IPS DF 19.7 (cell line): ENCODE measurements around the gene TNFRSF18.

Experiments used
- DNase-seq: peaks from one replicate; pipeline ENCODE4 v3.0.0-alpha.2; 2013; ENCODE audit warnings: low read depth, low spot score

Gene TNFRSF18

DNA sequence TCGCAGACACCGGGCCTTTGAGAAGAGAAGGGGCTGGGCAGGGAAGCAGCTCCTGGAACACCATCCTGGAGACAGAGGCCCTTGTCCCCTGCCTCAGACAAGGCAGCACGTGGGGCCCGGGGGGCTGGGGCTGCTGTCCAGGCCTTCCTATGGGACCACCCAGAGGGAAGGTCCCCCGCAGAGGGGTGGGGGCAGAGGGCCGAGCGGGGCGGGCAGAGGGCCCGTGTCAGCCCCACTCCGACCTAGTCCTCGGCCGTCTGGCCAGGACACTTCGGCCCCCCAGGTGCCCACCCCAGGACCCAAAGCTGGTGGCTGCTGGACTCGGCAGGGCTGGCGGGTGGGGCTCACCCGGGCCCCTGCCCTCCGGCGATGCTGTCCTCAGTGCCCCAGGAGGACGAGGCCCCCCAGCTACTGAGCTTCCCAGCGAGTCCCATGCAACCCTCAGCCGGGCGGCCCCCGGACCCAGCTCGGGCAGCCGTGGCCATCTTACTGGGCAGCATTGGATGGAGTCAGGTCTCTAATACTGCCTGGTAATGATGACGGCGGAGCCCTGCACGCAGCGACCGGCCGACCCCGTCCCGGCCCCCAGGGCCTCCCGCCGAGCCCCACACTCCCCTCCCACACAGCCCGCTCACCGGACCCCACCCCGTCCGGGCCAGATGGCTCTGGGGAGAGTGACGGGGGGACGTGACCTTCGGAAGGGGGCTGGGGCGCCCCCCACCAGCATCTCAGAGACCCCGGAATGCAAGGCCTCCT, 39.6 kb downstream of the TNFRSF18 start:
- no peak for DNase-seq

DNA sequence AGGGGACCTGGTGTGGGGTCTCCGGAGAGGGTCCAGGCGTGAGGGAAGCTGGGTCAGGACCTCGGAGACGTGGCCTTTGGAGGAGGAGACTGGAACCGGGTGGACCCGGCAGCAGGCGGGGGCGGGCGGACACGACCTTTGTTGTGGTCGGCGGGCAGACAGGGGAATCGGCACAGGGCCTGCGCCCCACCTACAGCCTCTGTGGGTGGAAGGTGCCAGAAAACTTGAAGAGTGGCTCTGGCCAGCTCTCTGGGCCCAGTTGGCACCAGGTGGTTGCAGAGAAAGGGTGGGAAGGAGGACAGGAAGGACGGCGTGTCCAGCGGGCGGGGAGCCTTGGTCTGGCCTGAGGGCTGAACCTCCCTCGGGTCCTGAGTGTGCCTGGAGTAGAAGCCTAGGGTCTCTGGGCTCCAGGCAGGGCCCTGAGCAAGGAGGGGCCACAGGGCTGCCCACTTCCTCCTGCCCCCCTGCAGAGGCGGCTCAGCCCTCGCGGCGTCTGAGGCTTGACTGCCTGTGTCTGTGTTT, 40.4 kb downstream of the TNFRSF18 start:
- DNase-seq, result no peak

- no peak for DNase-seq
These were observed 40.9 kb downstream of the TNFRSF18 start for GRCh38 chr1:1165485-1165884.

GRCh38 chr1:1164701-1165451, 41.5 kb downstream of the TNFRSF18 start:
- no peak for DNase-seq

DNA sequence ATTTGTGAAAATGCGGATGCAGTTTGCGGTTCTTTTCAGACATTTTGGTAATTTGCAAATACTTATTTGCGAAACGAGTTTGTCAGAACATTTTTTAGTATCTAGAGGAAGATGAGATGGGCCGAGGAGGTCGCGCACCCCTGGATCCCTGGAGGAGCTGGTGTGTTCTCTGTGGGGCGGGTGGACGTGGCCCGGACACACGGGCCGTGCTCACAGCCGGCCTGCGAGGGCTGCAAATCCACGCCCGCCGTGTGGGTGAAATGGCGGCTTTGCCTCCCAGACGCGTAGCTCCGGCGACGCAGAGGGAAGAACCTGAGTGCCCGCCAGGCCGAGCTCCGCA, 42.1 kb downstream of the TNFRSF18 start:
- no peak for DNase-seq

DNA sequence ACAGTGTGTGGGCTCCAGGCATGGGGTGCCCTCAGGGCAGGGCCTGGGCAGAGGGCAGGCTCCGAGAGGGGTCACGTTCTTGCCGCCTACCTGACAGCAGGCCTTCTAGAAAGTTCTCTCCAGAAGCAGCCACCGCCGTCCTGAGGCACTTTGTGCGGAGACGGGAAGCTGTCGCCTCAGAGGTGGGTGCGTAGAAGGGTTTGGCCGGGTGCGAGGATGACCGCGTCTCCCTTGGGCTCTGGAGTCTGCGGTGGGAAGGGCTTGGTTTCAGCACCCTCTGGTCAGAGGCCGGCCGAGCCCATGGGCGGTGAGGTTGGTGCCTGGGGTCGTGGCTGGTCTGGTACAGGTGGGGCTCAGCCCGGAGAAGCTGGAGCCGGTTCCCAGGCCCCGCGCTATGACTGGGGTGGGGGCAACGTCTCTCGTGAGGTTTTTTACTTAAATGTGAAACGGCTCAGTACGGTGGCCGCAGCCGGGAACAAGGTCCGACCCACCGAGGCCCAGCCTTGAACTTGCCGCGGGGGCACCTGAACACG, 42.8 kb downstream of the TNFRSF18 start:
- DNase-seq, result no peak

DNA sequence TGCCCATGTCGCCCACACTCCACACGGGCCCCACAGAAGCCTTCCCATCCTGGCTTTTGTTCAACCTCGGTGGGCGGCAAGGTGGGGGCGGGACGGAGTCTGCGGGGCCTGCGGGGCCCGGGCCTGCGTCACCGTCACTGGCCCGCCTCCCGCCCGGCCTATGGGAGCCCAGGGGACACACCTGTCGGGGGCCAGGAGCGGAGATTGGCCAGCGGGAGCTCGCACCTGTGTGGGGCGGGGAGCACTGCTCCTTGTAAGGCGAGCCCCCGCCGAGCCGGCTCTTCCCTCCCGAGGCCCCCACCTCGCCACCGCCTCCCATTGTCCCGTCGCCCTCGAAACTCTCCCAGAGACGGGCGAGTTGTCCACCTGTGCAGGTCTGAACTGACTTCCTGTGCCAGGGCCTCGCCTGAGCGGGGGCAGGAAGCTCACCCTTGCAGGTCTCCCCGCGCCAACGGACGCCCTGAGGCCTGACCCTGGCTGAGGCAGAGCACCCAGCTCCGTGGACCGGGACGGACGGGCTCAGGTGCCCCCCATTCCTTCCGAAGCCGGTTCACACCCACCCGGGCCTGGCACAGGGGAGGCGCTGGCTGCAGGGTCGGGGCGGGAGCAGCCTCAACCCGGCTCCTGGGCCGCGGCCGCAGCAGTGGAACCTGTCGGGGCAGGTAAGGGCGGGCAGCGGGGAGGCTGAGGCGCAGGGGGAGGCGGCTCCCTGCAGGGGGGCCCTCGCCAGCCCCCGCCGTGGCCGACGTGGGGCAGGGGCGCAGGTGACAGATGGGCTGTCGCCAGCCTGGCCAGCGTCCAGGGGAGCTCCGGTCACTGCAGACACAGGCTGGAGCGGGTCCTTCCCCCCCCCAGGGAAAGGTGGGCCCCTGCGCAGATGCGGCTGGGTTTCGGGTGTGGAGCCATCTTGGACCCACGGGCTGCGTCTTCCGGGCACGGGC, 43.5 kb downstream of the TNFRSF18 start:
- DNase-seq, result no peak

- no peak for DNase-seq
These were observed 44.7 kb downstream of the TNFRSF18 start for GRCh38 chr1:1161683-1162079.

- DNase-seq, result no peak
These were observed 45.2 kb downstream of the TNFRSF18 start for GRCh38 chr1:1161078-1161682.

- no peak for DNase-seq
These were observed 46.0 kb downstream of the TNFRSF18 start for GRCh38 chr1:1160281-1160930.

- no peak for DNase-seq
These were observed 48.3 kb downstream of the TNFRSF18 start for GRCh38 chr1:1157914-1158710.

DNA sequence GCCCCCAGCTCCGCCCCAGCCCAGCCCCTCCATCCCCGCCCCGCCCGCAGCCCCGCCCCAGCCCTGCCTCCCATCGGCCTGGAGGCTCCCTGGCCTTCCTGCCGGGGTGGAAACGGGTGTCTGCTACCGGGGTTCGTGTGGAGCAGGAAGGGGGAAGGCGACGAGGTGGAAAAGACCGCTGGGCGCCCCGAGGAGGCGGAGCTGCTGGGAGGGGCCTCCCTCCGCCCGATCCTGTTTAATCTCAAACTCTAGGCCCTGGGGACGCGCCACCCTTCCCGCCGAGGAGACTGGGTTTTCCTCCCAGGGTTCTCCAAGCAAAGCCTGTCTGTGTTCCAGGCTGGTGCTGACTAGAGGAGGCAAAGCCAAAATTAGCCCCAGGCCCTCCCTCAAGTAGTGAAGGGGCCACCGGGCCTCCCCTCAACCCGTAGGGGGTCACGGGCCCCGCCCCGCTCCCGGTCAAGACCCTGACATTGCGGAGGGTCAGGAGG, 48.9 kb downstream of the TNFRSF18 start:
- no peak for DNase-seq

- no peak for DNase-seq
These were observed 49.4 kb downstream of the TNFRSF18 start for GRCh38 chr1:1157033-1157365.

DNA sequence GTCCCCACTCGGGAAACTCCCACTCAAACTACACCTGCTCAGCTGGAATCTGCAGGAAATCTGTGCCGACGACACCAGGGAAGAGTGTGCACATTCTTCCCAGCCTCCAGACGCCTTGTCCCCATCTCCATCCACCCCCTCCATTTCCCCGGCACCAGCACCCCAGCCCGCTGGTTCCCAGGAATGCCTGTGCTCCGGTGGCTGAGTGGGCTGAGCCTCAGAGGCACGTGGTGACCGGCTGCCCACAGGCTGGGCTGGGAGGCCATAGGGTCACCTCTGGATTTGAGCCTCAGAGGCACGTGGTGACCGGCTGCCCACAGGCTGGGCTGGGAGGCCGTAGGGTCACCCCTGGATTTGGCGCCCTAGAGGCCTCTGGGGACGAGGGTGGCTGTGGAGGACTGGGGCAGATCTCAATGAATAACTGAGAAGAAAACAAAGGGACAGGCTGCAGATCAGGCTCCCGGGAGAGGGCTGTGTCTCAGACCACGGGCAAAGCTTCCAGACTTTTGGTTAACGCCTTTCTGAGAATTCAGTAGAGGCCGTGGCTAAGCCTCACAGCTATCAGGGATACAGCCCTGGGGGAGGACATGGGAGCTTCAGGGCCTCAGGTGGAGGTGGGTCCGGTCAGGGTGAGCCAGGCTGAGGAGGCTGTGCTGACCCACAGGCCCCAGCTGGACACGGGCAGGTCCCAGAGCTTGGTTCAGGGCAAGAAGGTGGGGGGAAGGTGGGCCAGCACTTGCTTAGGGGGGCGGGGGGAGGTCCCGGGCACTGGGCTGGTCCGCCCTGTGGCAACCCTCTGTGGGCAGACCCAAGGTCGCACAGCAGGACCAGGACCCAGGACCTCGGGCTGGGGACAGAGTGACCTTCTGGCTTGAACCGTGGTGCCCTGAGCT, 50.0 kb downstream of the TNFRSF18 start:
- DNase-seq, result no peak

GRCh38 chr1:1155258-1155657, 51.1 kb downstream of the TNFRSF18 start:
- no peak for DNase-seq

DNA sequence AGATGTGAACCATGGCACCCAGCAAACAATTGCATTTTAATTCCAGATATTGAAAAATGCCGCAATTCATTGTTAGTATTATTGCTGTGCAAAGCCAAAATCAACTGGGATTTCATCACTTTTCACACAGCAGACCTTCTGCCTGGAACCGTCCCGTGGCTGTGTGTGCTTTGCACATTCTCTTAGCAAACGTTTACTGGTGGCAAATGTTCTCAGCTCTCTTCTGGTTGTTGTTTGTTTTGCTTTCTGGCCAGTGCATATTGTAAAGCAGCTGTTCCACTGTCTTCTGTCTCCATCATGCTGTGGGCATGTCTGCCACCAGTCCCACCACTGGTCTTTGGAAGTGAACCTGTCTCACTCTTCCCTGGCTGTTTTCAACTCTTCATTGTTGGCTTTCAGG, 52.5 kb downstream of the TNFRSF18 start:
- DNase-seq, result no peak
